Thymus (tissue), 11 donors: ENCODE results near the gene PCDHGA3. TPM values are rescaled to one million over a fixed set of nuclear protein-coding genes. Genes with fewer than 3 reads are reported as not detected.
"Not testable (repeated sequence)": the region's sequence is repeated elsewhere in the genome, so short reads cannot be mapped to it uniquely, and the experiment has no call there.

ENCODE experiments used
- DNase-seq, 9 donors: peaks; one replicate each; pipeline ENCODE4 v3.0.0-alpha.2; 2013; ENCODE audit warnings: low spot score in 9 of 9, low read depth in 6 of 9, missing footprints in 1 of 9
- H3K27ac ChIP-seq, 2 donors: one replicate each; pipeline ENCODE4 v1.5.1; 2013; ENCODE audit warnings: control low read depth in 1 of 2, low read depth in 1 of 2, low read length in 1 of 2, mild to moderate bottlenecking in 1 of 2, moderate library complexity in 1 of 2
- H3K27me3 ChIP-seq, 2 donors: one replicate each; pipeline ENCODE4 v1.5.1; 2013; ENCODE audit warnings: low read length in 1 of 2; ENCODE audit not compliant: control insufficient read depth in 2 of 2, insufficient read depth in 1 of 2
- H3K36me3 ChIP-seq, 2 donors: one replicate each; pipeline ENCODE4 v1.5.1; 2013; ENCODE audit warnings: low read length in 1 of 2, mild to moderate bottlenecking in 1 of 2, moderate library complexity in 1 of 2; ENCODE audit not compliant: control insufficient read depth in 2 of 2, insufficient read depth in 2 of 2
- H3K4me1 ChIP-seq, 2 donors: one replicate each; pipeline ENCODE4 v1.5.1; 2013; ENCODE audit warnings: low read length in 2 of 2; ENCODE audit not compliant: control insufficient read depth in 2 of 2, insufficient read depth in 2 of 2
- H3K4me3 ChIP-seq, 2 donors: one replicate each; pipeline ENCODE4 v1.5.1; 2013; ENCODE audit warnings: low read length in 2 of 2, control low read depth in 1 of 2, mild to moderate bottlenecking in 1 of 2
- H3K9me3 ChIP-seq, 2 donors: one replicate each; pipeline ENCODE4 v1.5.1; 2013; ENCODE audit warnings: low read length in 1 of 2, mild to moderate bottlenecking in 1 of 2; ENCODE audit not compliant: control insufficient read depth in 2 of 2, insufficient read depth in 1 of 2
- WGBS: extraction: QIAGEN DNeasy Blood & Tissue Kit; methylation state at CpG from one replicate; pipeline ENCODE4 v1.1.7; 2013; 5-methylcytosine and 5-hydroxymethylcytosine counted together
- polyA plus RNA-seq: library from polyadenylated mRNA; stranded (reverse); fragments of 200-250 nt; gene quantifications from one replicate; pipeline ENCODE4 v1.2.3, GENCODE V29; 2013
- total RNA-seq: library from RNA; stranded (reverse); fragments of 120-200 nt; gene quantifications from one replicate; pipeline ENCODE4 v1.2.4, GENCODE V29; 2013
- donor health status: healthy.

The PCDHGA3 gene
- total and polyA plus RNA-seq, 2 donors: 0.11 to 0.19 TPM

- H3K9me3 ChIP-seq: peaks cover 10 to 38% of the 10 kb centered on the region in 2 donors
- H3K36me3 ChIP-seq, H3K4me3 ChIP-seq, H3K4me1 ChIP-seq, H3K27ac ChIP-seq: not testable (repeated sequence)
- peak in 1 of 9 donors; percentile 16 for DNase-seq
- WGBS: 23% methylated on average over 22 of the region's 40 CpGs
- peaks cover 3 to 63% of the 10 kb centered on the region in 2 donors for H3K27me3 ChIP-seq
Measured at GRCh38 chr5:141387557-141388311, 44.1 kb downstream of the PCDHGA3 start, which contains the start of gene PCDHGB4. Gene PCDHGB4 (plus strand): TSS chr5:141387698. CDS start chr5:141387885, 187 bp downstream.

- peaks cover 1 to 63% of the 10 kb centered on the region in 2 donors for H3K27me3 ChIP-seq
- DNase-seq: no peak
- WGBS: 57% methylated on average over 10 of the region's 10 CpGs
- H3K4me1 ChIP-seq: no peaks in the 10 kb centered on the region
- H3K4me3 ChIP-seq: no peak overlapping the region
- H3K27ac ChIP-seq: no peak overlapping the region
- H3K36me3 ChIP-seq: no peaks in the 10 kb centered on the region
- peaks cover 6 to 38% of the 10 kb centered on the region in 2 donors for H3K9me3 ChIP-seq
Measured at GRCh38 chr5:141388661-141389060, 45.0 kb downstream of the PCDHGA3 start.

DNA sequence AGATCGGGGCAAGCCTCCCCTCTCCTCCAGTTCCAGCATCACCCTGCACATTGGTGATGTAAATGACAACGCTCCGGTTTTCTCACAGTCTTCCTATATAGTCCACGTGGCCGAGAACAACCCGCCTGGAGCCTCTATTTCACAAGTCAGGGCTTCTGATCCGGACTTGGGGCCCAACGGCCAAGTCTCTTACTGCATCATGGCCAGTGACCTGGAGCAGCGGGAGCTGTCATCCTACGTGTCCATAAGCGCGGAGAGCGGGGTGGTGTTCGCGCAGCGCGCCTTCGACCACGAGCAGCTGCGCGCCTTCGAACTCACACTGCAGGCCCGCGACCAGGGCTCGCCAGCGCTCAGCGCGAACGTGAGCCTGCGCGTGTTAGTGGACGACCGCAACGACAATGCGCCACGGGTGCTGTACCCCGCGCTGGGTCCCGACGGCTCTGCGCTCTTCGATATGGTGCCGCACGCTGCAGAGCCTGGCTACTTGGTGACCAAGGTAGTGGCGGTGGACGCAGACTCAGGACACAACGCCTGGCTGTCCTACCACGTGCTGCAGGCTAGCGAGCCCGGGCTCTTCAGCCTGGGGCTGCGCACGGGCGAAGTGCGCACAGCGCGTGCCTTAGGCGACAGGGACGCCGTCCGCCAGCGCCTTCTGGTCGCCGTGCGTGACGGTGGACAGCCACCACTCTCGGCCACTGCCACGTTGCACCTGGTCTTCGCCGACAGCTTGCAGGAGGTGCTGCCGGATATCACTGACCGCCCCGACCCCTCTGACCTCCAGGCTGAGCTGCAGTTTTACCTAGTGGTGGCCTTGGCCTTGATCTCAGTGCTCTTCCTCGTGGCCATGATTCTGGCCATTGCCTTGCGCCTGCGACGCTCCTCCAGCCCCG, 45.8 kb downstream of the PCDHGA3 start:
- no peak for DNase-seq
- 50% methylated on average over 77 of the region's 77 CpGs for WGBS
- H3K36me3 ChIP-seq: no peaks in the 10 kb centered on the region
- H3K27ac ChIP-seq: no peak overlapping the region
- H3K4me1 ChIP-seq: no peaks in the 10 kb centered on the region
- peaks cover 0 to 65% of the 10 kb centered on the region in 2 donors for H3K27me3 ChIP-seq
- H3K4me3 ChIP-seq: no peak overlapping the region
- H3K9me3 ChIP-seq: peaks cover 9 to 42% of the 10 kb centered on the region in 2 donors

DNA sequence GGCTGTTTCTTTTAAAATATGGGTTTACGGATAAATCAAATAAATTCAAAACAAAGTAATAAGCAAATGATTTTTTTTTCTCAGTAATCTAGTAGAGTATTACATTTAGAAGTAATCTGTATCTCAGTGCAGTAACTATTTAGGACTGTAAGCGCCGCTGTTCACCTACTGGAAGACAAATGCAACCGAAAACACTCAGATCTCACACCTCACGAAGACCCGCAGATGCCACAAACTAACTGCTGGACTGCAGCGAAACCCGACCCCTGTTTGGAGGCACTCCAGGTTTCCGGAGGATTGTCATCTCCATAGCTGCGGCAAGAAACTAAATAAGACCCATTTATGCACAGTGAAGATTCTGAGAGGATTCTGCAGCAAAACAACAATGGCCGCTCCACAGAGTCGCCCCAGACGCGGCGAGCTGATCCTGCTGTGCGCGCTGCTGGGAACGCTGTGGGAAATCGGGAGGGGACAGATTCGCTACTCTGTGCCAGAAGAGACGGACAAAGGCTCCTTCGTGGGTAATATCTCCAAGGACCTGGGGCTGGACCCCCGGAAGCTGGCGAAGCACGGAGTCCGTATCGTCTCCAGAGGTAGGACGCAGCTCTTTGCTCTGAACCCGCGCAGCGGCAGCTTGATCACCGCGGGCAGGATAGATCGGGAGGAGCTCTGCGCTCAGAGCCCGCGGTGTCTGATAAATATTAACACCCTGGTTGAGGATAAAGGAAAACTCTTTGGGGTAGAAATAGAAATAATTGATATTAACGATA, 49.0 kb downstream of the PCDHGA3 start, which contains the start of gene PCDHGA8:
TSS of gene PCDHGA8 (plus strand) at position 205 of the 770 bp plus-strand sequence. CDS start at position 386, 181 bp downstream.
- Histone ChIP-seq H3K27ac (no peak within 1 kb of the TSS), H3K4me3 (no peak within 1 kb of the TSS), H3K4me1 (no peaks in the 10 kb centered on the region), H3K9me3 (peaks cover 11 to 38% of the 10 kb centered on the region in 2 donors), H3K27me3 (peaks cover 0 to 68% of the 10 kb centered on the region in 2 donors), H3K36me3 (no peaks in the 10 kb centered on the region)
- WGBS: 35% methylated on average over 38 of the region's 38 CpGs
- no peak for DNase-seq

DNA sequence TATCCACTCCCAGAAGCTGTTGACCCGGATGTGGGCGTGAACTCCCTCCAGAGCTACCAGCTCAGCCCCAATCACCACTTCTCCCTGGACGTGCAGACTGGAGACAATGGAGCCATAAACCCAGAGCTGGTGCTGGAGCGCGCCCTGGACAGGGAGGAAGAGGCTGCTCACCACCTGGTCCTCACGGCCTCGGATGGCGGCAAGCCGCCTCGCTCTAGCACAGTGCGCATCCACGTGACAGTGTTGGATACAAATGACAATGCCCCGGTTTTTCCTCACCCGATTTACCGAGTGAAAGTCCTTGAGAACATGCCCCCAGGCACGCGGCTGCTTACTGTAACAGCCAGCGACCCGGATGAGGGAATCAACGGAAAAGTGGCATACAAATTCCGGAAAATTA, 49.6 kb downstream of the PCDHGA3 start:
- no peaks in the 10 kb centered on the region for H3K4me1 ChIP-seq
- peaks cover 0 to 69% of the 10 kb centered on the region in 2 donors for H3K27me3 ChIP-seq
- H3K36me3 ChIP-seq: no peaks in the 10 kb centered on the region
- no peak for DNase-seq
- no peak overlapping the region for H3K4me3 ChIP-seq
- no peak overlapping the region for H3K27ac ChIP-seq
- peaks cover 11 to 36% of the 10 kb centered on the region in 2 donors for H3K9me3 ChIP-seq
- 45% methylated on average over 21 of the region's 21 CpGs for WGBS

DNA sequence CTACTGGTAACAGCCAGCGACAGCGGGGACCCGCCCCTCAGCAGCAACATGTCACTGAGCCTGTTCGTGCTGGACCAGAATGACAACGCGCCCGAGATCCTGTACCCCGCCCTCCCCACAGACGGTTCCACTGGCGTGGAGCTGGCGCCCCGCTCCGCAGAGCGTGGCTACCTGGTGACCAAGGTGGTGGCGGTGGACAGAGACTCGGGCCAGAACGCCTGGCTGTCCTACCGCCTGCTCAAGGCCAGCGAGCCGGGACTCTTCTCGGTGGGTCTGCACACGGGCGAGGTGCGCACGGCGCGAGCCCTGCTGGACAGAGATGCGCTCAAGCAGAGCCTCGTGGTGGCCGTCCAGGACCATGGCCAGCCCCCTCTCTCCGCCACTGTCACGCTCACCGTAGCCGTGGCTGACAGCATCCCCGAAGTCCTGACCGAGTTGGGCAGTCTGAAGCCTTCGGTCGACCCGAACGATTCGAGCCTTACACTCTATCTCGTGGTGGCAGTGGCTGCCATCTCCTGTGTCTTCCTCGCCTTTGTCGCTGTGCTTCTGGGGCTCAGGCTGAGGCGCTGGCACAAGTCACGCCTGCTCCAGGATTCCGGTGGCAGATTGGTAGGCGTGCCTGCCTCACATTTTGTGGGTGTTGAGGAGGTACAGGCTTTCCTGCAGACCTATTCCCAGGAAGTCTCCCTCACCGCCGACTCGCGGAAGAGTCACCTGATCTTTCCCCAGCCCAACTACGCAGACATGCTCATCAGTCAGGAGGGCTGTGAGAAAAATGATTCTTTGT, 51.0 kb downstream of the PCDHGA3 start:
- H3K4me1 ChIP-seq, DNase-seq, H3K4me3 ChIP-seq, H3K27ac ChIP-seq, H3K36me3 ChIP-seq: not testable (repeated sequence)
- 45% methylated on average over 44 of the region's 53 CpGs for WGBS
- Histone ChIP-seq H3K9me3 (peaks cover 13 to 34% of the 10 kb centered on the region in 2 donors), H3K27me3 (peaks cover 0 to 69% of the 10 kb centered on the region in 2 donors)
